ENCODE measurements around the gene TBC1D5. TPM values are rescaled to one million over a fixed set of nuclear protein-coding genes. Genes with fewer than 3 reads are reported as not detected.

Gene TBC1D5
- total RNA-seq, 1 donor from 2014 or later: 48.1 TPM

- H3K27me3 ChIP-seq: no peaks in the 10 kb centered on the region
- H3K4me3 ChIP-seq: no peak overlapping the region
- no peaks in the 10 kb centered on the region for H3K36me3 ChIP-seq
- TF ChIP-seq POLR2AphosphoS5 (IDR thresholded peaks at IDR 0.05; ENCODE audit: insufficient read depth in 1 of 2, low read depth in 1 of 2): no peak
- no peak for TF ChIP-seq POLR2A (IDR thresholded peaks at IDR 0.05)
- TF ChIP-seq CTCF (IDR thresholded peaks at IDR 0.05): no peak
- DNase-seq (ENCODE audit: extremely low spot score in 2 of 2): no peak
- peaks cover 9% of the 10 kb centered on the region for H3K4me1 ChIP-seq
- intact Hi-C loops (cut with DNase I): no loop called here
- no peaks in the 10 kb centered on the region for H3K9me3 ChIP-seq
- H3K27ac ChIP-seq: no peak overlapping the region
These were observed 310.2 kb downstream of the TBC1D5 start for GRCh38 chr3:17432236-17432635.

- H3K27ac ChIP-seq: no peak overlapping the region
- H3K4me3 ChIP-seq: no peak overlapping the region
- H3K27me3 ChIP-seq: no peaks in the 10 kb centered on the region
- peaks cover 9% of the 10 kb centered on the region for H3K4me1 ChIP-seq
- TF ChIP-seq POLR2AphosphoS5 (IDR thresholded peaks at IDR 0.05; ENCODE audit: insufficient read depth in 1 of 2, low read depth in 1 of 2) (no peak), CTCF (IDR thresholded peaks at IDR 0.05) (no peak), POLR2A (IDR thresholded peaks at IDR 0.05) (no peak)
- H3K36me3 ChIP-seq: no peaks in the 10 kb centered on the region
- DNase-seq (ENCODE audit: extremely low spot score in 2 of 2): no peak
- no peaks in the 10 kb centered on the region for H3K9me3 ChIP-seq
- intact Hi-C loops (cut with DNase I): no loop called here
These were observed 310.9 kb downstream of the TBC1D5 start for GRCh38 chr3:17431484-17432045.

GRCh38 chr3:17431004-17431403, 311.4 kb downstream of the TBC1D5 start:
- no peaks in the 10 kb centered on the region for H3K36me3 ChIP-seq
- TF ChIP-seq CTCF (IDR thresholded peaks at IDR 0.05): peak in 2 of 3 experiments; percentile 37
- no peak for TF ChIP-seq POLR2AphosphoS5 (IDR thresholded peaks at IDR 0.05; ENCODE audit: insufficient read depth in 1 of 2, low read depth in 1 of 2)
- DNase-seq (ENCODE audit: extremely low spot score in 2 of 2): no peak
- H3K9me3 ChIP-seq: no peaks in the 10 kb centered on the region
- H3K27me3 ChIP-seq: no peaks in the 10 kb centered on the region
- no peak overlapping the region for H3K27ac ChIP-seq
- intact Hi-C loops (cut with DNase I): no loop called here
- no peak overlapping the region for H3K4me3 ChIP-seq
- peaks cover 9% of the 10 kb centered on the region for H3K4me1 ChIP-seq

- no peaks in the 10 kb centered on the region for H3K9me3 ChIP-seq
- DNase-seq (ENCODE audit: extremely low spot score in 2 of 2): no peak
- H3K4me1 ChIP-seq: peaks cover 9% of the 10 kb centered on the region
- TF ChIP-seq CTCF (IDR thresholded peaks at IDR 0.05) (no peak), POLR2AphosphoS5 (IDR thresholded peaks at IDR 0.05; ENCODE audit: insufficient read depth in 1 of 2, low read depth in 1 of 2) (no peak), POLR2A (IDR thresholded peaks at IDR 0.05) (no peak)
- H3K36me3 ChIP-seq: no peaks in the 10 kb centered on the region
- H3K27ac ChIP-seq: no peak overlapping the region
- H3K4me3 ChIP-seq: no peak overlapping the region
- H3K27me3 ChIP-seq: no peaks in the 10 kb centered on the region
- intact Hi-C loops (cut with DNase I): no loop called here
These were observed 311.8 kb downstream of the TBC1D5 start for GRCh38 chr3:17430582-17430981.

GRCh38 chr3:17423786-17424536, 318.5 kb downstream of the TBC1D5 start:
- no peak for DNase-seq (ENCODE audit: extremely low spot score in 2 of 2)
- H3K4me3 ChIP-seq: no peak overlapping the region
- H3K27ac ChIP-seq: no peak overlapping the region
- H3K9me3 ChIP-seq: no peaks in the 10 kb centered on the region
- intact Hi-C loops (cut with DNase I): no loop called here
- TF ChIP-seq POLR2AphosphoS5 (IDR thresholded peaks at IDR 0.05; ENCODE audit: insufficient read depth in 1 of 2, low read depth in 1 of 2) (no peak), CTCF (IDR thresholded peaks at IDR 0.05) (no peak), POLR2A (IDR thresholded peaks at IDR 0.05) (no peak)
- H3K4me1 ChIP-seq: no peaks in the 10 kb centered on the region
- H3K27me3 ChIP-seq: no peaks in the 10 kb centered on the region
- H3K36me3 ChIP-seq: no peaks in the 10 kb centered on the region

Measured in vagina (tissue), 2 donors.